Measurements from ENCODE around the gene VPS50. TPM values are rescaled to one million over a fixed set of nuclear protein-coding genes. Genes with fewer than 3 reads are reported as not detected.

VPS50 gene
- total and polyA plus RNA-seq, 2 donors (not counting 1 experiment from before 2014, with no cell fraction given), result 9.4 to 54.1 TPM

DNA sequence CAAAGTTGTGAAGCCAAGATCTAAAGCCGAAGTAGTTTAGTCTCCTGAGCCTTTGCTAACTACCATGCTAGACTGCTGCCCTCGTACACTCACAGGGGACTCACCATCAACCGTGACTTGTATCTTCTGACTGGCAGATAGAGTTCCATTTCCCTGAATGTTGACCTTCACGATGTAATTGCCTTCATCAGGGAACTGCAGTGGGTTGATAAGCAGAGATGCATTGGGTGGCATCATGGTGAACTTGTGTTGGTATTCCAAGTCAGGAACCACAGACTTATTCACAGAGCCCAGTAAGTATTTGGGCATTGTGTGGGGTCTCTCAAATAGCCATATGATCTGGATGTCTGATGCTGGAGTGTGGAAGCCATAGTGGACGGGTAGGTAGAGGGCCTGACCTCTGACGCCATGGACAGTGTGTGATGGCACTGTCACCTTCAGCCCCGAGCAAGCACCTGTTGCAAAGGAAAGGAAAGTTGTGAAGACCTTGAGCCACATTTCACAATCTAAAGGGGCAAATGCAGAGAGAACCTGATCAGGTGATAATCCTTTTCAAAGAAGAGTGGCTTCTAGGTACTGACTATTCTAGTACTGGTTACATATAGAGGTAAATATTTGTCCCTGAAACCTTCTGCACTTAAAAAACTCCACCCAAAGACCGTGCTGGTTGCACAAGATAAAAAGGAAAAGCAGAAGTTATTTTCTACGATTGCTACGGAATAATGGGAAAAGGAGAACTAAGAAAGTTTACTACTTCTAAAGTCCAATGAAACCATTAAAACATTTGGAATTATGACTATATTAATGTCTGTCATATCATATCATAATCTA, 13.0 kb upstream of the VPS50 start:
- no peak for DNase-seq
- no peak overlapping the region for H3K4me2 ChIP-seq (replicated peaks; ENCODE audit: low read depth, low read length, poor library complexity, severe bottlenecking)
- H3K27ac Mint-ChIP-seq, result no peak overlapping the region
- H3K27me3 Mint-ChIP-seq, result peaks cover 17% of the 10 kb centered on the region
- no peaks in the 10 kb centered on the region for H3K9me3 Mint-ChIP-seq (ENCODE audit: insufficient read depth)
- H3K36me3 ChIP-seq (replicated peaks in 1 of 2; ENCODE audit: control extremely low read depth in 1 of 2, control insufficient read depth in 1 of 2, extremely low read depth in 1 of 2, insufficient read depth in 2 of 2, low read length in 1 of 2), result no peaks in the 10 kb centered on the region
- no peak overlapping the region for H3K4me3 Mint-ChIP-seq
- no peak overlapping the region for H3K9ac ChIP-seq (ENCODE audit: low read length)
- no peak overlapping the region for H3K27ac ChIP-seq (ENCODE audit: low read length in 2 of 2)
- no peaks in the 10 kb centered on the region for H4K20me1 ChIP-seq (ENCODE audit: control insufficient read depth, insufficient read depth, low read length, poor library complexity, severe bottlenecking)
- H3K79me2 ChIP-seq (ENCODE audit: control insufficient read depth, insufficient read depth, low read length), result no peaks in the 10 kb centered on the region
- no peaks in the 10 kb centered on the region for H3K9me3 ChIP-seq (ENCODE audit: control extremely low read depth in 1 of 3, control insufficient read depth in 2 of 3, insufficient read depth in 1 of 3, low read length in 2 of 3)
- ChIA-PET POLR2A (no interaction called here), CTCF (interaction anchor here (0.9 kb wide), 1 partner anchor 10 kb away, joined by 3 read pairs; no protein-coding TSS in a partner anchor)
- H3K4me1 ChIP-seq (ENCODE audit: control insufficient read depth in 2 of 2, insufficient read depth in 2 of 2, low read length in 2 of 2), result no peaks in the 10 kb centered on the region
- intact Hi-C loops (cut with micrococcal nuclease), result no loop called here
- TF ChIP-seq, protein P1, sequence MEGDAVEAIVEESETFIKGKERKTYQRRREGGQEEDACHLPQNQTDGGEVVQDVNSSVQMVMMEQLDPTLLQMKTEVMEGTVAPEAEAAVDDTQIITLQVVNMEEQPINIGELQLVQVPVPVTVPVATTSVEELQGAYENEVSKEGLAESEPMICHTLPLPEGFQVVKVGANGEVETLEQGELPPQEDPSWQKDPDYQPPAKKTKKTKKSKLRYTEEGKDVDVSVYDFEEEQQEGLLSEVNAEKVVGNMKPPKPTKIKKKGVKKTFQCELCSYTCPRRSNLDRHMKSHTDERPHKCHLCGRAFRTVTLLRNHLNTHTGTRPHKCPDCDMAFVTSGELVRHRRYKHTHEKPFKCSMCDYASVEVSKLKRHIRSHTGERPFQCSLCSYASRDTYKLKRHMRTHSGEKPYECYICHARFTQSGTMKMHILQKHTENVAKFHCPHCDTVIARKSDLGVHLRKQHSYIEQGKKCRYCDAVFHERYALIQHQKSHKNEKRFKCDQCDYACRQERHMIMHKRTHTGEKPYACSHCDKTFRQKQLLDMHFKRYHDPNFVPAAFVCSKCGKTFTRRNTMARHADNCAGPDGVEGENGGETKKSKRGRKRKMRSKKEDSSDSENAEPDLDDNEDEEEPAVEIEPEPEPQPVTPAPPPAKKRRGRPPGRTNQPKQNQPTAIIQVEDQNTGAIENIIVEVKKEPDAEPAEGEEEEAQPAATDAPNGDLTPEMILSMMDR (IDR thresholded peaks at IDR 0.05), result no peak
- TF ChIP-seq EZH2 (IDR thresholded peaks at IDR 0.05; ENCODE audit: borderline replicate concordance, insufficient read depth, low read depth, low read length, poor library complexity, severe bottlenecking), result no peak
- 92% methylated on average over 7 of the region's 10 CpGs for WGBS (ENCODE audit: insufficient coverage)
- no peak overlapping the region for H2AFZ ChIP-seq (ENCODE audit: insufficient read depth, low read depth, low read length, poor library complexity, severe bottlenecking)
- no peak for ATAC-seq (ENCODE audit: low read depth)
- no peaks in the 10 kb centered on the region for H3K4me1 Mint-ChIP-seq
- peaks cover 0 to 24% (median 7%) of the 10 kb centered on the region in 4 experiments for H3K27me3 ChIP-seq (replicated peaks in 1 of 4; ENCODE audit: control extremely low read depth in 1 of 4, control insufficient read depth in 3 of 4, insufficient read depth in 4 of 4, low read length in 3 of 4)
- no peak overlapping the region for H3K4me3 ChIP-seq (ENCODE audit: control extremely low read depth in 1 of 5, extremely low read depth in 1 of 5, insufficient read depth in 1 of 5, low read depth in 2 of 5, low read length in 4 of 5)

DNA sequence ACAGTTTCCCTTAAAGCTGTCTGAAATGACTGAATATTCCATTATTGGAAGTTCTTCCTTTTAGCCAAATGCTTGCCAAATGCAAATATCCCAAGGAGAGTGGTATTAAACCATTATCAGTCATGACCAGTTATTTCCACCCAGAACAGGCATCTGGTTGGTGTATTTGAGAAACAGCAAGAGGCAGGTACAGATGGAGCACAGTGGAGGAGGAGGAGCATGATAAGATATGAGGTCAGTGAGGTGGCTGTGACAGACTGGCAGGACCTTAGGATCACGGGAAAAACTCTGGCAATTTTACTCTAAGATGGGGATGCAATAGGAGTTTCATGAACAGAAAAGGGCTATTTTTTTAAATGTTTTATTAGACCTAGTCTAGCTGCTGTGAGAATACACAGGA, 12.3 kb upstream of the VPS50 start:
- ATAC-seq (ENCODE audit: low read depth) (no peak), DNase-seq (no peak)
- Histone ChIP-seq H3K36me3 (replicated peaks in 1 of 2; ENCODE audit: control extremely low read depth in 1 of 2, control insufficient read depth in 1 of 2, extremely low read depth in 1 of 2, insufficient read depth in 2 of 2, low read length in 1 of 2) (no peaks in the 10 kb centered on the region), H3K4me2 (replicated peaks; ENCODE audit: low read depth, low read length, poor library complexity, severe bottlenecking) (no peak overlapping the region), H3K27me3 (replicated peaks in 1 of 4; ENCODE audit: control extremely low read depth in 1 of 4, control insufficient read depth in 3 of 4, insufficient read depth in 4 of 4, low read length in 3 of 4) (peaks cover 0 to 18% (median 7%) of the 10 kb centered on the region in 4 experiments), H3K4me1 (ENCODE audit: control insufficient read depth in 2 of 2, insufficient read depth in 2 of 2, low read length in 2 of 2) (no peaks in the 10 kb centered on the region), H3K27ac (ENCODE audit: low read length in 2 of 2) (no peak overlapping the region), H3K4me3 (ENCODE audit: control extremely low read depth in 1 of 5, extremely low read depth in 1 of 5, insufficient read depth in 1 of 5, low read depth in 2 of 5, low read length in 4 of 5) (no peak overlapping the region), H2AFZ (ENCODE audit: insufficient read depth, low read depth, low read length, poor library complexity, severe bottlenecking) (no peak overlapping the region), H3K9ac (ENCODE audit: low read length) (no peak overlapping the region), H3K9me3 (ENCODE audit: control extremely low read depth in 1 of 3, control insufficient read depth in 2 of 3, insufficient read depth in 1 of 3, low read length in 2 of 3) (no peaks in the 10 kb centered on the region), H4K20me1 (ENCODE audit: control insufficient read depth, insufficient read depth, low read length, poor library complexity, severe bottlenecking) (no peaks in the 10 kb centered on the region), H3K79me2 (ENCODE audit: control insufficient read depth, insufficient read depth, low read length) (no peaks in the 10 kb centered on the region)
- 93% methylated on average over 1 of the region's 1 CpG for WGBS (ENCODE audit: insufficient coverage)
- Mint-ChIP-seq H3K9me3 (ENCODE audit: insufficient read depth) (no peaks in the 10 kb centered on the region), H3K27ac (no peak overlapping the region), H3K27me3 (peaks cover 11% of the 10 kb centered on the region), H3K4me3 (no peak overlapping the region), H3K4me1 (no peaks in the 10 kb centered on the region)
- ChIA-PET POLR2A (no interaction called here), CTCF (interaction anchor here (0.9 kb wide), 1 partner anchor 10 kb away, joined by 3 read pairs; no protein-coding TSS in a partner anchor)
- TF ChIP-seq, protein P1 (IDR thresholded peaks at IDR 0.05), result no peak
- TF ChIP-seq EZH2 (IDR thresholded peaks at IDR 0.05; ENCODE audit: borderline replicate concordance, insufficient read depth, low read depth, low read length, poor library complexity, severe bottlenecking), result no peak
- intact Hi-C loops (cut with micrococcal nuclease), result no loop called here
